Gastrocnemius medialis (tissue), 4 donors: ENCODE measurements around the gene SASS6.

Source experiments
- POLR2A ChIP-seq, 2 donors: fragments of 450-650 bp; IDR thresholded peaks; one replicate each; pipeline ENCODE4 v1.6.1; 2017; ENCODE audit warnings: antibody characterized with exemption in 2 of 2, mild to moderate bottlenecking in 2 of 2, moderate library complexity in 2 of 2
- TF ChIP-seq, protein P1 (sequence below), 5 experiments: fragments of 450-650 bp in 3 of 5; fragments of 200-600 bp in 2 of 5; sonication (generic) in 2 of 5; IDR thresholded peaks in 4 of 5; conservative IDR thresholded peaks in 1 of 5; 1 replicate in 4 of 5; 2 replicates in 1 of 5; pipeline ENCODE4 v1.5.1; 2016 to 2019; ENCODE audit warnings: antibody characterized with exemption in 5 of 5, mild to moderate bottlenecking in 3 of 5, moderate library complexity in 3 of 5

DNA sequence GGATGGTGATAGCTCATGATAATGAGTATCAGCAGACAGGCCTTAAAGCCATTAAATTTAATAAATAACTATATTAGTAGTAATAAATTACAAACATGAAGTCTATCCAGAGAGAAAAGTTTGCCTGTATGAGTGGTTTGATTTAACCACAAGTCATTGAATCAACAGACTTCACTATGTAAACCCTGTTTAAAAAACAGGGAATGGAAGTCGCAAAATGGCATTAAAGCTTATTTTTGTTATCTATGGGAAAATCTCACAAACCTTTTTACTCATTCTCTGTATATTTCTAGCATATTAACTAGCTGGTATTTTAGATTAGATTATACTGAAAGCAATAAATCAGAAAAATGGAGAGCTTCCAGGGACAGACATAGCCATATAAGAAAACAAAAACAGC, 45.3 kb downstream of the SASS6 start:
- TF ChIP-seq, protein P1, sequence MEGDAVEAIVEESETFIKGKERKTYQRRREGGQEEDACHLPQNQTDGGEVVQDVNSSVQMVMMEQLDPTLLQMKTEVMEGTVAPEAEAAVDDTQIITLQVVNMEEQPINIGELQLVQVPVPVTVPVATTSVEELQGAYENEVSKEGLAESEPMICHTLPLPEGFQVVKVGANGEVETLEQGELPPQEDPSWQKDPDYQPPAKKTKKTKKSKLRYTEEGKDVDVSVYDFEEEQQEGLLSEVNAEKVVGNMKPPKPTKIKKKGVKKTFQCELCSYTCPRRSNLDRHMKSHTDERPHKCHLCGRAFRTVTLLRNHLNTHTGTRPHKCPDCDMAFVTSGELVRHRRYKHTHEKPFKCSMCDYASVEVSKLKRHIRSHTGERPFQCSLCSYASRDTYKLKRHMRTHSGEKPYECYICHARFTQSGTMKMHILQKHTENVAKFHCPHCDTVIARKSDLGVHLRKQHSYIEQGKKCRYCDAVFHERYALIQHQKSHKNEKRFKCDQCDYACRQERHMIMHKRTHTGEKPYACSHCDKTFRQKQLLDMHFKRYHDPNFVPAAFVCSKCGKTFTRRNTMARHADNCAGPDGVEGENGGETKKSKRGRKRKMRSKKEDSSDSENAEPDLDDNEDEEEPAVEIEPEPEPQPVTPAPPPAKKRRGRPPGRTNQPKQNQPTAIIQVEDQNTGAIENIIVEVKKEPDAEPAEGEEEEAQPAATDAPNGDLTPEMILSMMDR (IDR thresholded peaks at IDR 0.05 in 4 of 5, conservative IDR thresholded peaks at IDR 0.05 in 1 of 5): no peak
- TF ChIP-seq POLR2A (IDR thresholded peaks at IDR 0.05): no peak
